ENCODE results near the gene SLC44A4.
A peak's percentile ranks its signal among the peaks of the same experiment; 100 is the strongest.

Gene SLC44A4

GRCh38 chr6:31901415-31901952 is 22.7 kb upstream of the SLC44A4 start:
- DNase-seq (ENCODE audit: low spot score): peak; percentile 29

- no peak for DNase-seq (ENCODE audit: low spot score)
These were observed 22.2 kb upstream of the SLC44A4 start for GRCh38 chr6:31900917-31901414.

DNA sequence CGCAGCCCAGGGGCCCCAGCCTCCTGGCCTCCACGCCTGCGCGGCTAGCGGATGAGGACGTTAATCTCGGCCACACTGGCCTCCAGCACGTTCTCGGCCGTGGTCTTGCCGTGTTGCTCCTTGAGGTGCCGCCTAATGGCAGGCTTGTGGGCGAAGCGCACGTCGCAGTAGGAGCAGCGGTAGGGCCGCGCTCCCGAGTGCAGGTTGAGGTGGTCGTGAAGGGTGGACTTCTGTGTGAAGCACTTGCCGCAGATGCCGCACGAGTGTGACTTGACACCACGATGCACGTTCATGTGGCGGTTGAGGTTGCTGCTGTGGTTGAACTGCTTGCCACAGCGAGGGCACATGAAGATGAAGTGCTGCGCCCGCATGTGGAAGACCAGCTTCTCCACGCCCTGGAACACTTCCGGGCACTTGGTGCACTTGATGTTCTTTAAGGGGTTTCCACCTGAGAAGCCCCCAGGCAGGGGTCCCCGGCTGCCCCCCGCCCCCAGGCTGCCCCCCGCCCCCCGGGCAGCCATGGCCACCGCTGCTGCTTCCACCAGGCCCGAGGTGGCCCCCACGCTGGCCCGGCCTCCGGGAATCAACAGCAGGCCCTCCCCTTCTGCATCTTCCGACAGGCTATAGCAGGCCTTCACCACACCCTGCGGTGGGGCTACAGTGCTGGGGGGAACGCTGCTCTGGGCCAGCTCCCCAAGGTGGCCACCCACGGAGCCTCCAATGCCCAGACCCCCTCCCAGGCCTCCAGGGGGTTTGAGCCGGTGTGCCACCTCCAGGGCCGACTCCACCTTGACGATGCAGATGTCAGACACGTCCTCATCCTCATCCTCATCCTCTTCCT is 21.3 kb upstream of the SLC44A4 start:
- DNase-seq (ENCODE audit: low spot score): no peak

DNA sequence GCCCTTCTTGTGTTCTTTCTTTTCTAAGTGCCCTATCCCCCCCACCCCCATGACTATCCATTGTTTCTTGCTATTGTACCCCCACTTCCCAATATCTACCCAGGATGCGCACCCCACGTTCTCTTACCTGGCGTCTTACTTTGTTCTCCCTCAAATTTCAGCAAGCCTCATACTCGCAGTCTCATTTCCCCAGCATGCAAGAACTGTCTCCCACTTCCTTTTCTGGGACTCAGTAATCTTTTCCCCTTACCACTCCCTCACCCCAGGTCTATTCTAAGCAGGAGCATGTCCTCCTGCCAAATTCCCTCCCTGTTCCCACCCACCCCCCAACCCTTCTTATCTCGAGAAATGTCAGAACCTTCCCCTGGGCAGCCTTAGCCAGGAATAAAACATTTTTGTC is 20.4 kb upstream of the SLC44A4 start:
- DNase-seq (ENCODE audit: low spot score): no peak

DNA sequence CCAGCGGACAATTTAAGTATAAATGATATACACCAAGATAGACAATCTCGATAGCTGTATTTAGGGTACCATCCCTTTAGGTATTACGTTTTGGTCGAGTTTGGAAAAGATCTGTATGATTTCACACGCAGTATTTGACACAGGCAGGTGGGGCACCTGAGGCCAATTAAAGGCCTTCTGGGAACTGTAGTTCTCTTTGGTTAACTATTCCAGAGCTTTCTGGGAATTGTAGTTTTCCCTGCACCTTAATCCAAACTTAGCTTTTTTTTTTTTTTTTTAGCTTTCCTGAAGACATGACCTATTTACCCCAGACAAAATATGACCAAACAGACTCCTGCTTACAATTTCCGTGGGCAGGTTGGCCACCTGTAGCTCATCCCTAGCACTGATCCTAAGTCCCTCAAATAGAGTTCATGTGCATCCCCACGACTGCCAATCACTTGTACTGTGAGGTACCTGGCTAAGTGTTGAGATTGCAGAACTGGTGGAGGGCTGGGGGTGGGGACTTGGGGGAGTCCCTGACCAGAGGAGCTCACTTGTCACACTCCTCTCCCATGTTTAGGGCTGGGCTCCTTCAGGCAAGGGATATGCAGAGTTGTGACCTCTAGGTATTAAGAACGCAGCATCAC is 19.7 kb upstream of the SLC44A4 start:
- DNase-seq (ENCODE audit: low spot score): peak; percentile 68

DNA sequence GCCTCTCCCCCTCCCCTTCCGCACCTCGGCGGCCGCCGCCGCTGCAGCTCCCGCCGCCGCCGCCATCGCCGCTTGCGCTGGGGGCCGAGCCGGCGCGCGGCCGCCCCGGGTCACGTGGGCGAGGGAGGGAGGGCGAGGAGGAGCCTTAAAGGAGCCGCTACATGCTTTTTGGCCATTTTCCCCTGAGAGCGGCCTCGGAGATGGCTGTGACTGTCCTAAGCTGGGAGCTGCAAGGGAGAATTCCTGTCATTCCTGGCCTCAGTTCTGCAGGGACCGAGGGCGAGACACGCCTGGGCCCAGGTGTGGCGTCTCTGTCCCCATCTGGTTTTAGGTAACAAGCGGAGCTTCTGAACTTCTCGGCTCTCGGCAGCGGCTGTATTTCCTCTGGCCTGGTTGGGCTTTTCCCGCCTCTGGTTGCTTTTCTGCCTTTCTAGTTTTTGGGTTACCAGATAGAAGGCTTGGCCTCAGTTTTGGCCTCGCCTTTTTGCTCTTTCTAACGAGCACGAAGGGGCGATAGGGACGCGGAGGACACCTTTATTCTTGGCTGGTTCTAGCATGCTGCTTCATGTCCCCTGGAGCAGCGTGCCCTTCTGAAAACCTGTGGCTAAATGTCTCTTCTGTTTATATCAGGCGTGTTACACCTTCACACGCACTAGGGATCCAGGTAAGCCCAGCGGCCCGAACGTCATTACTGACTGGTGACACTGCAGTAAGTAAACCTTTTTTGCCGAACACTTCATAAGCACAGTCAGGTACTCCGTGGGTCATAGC is 19.0 kb upstream of the SLC44A4 start, which contains the start of gene EHMT2:
EHMT2 (minus strand) TSS at position 87 of the 771 bp plus-strand sequence; CDS start at position 66, 21 bp downstream.
- DNase-seq (ENCODE audit: low spot score): peak; percentile 84

- no peak for DNase-seq (ENCODE audit: low spot score)
These were observed 18.2 kb upstream of the SLC44A4 start for GRCh38 chr6:31896856-31897611.

- DNase-seq (ENCODE audit: low spot score): no peak
These were observed 17.7 kb upstream of the SLC44A4 start for GRCh38 chr6:31896493-31896855.

- no peak for DNase-seq (ENCODE audit: low spot score)
These were observed 14.0 kb upstream of the SLC44A4 start for GRCh38 chr6:31892821-31893220.

- DNase-seq (ENCODE audit: low spot score): no peak
These were observed 10.7 kb upstream of the SLC44A4 start for GRCh38 chr6:31889331-31889972.

- no peak for DNase-seq (ENCODE audit: low spot score)
These were observed 9.8 kb upstream of the SLC44A4 start for GRCh38 chr6:31888276-31889258.

DNA sequence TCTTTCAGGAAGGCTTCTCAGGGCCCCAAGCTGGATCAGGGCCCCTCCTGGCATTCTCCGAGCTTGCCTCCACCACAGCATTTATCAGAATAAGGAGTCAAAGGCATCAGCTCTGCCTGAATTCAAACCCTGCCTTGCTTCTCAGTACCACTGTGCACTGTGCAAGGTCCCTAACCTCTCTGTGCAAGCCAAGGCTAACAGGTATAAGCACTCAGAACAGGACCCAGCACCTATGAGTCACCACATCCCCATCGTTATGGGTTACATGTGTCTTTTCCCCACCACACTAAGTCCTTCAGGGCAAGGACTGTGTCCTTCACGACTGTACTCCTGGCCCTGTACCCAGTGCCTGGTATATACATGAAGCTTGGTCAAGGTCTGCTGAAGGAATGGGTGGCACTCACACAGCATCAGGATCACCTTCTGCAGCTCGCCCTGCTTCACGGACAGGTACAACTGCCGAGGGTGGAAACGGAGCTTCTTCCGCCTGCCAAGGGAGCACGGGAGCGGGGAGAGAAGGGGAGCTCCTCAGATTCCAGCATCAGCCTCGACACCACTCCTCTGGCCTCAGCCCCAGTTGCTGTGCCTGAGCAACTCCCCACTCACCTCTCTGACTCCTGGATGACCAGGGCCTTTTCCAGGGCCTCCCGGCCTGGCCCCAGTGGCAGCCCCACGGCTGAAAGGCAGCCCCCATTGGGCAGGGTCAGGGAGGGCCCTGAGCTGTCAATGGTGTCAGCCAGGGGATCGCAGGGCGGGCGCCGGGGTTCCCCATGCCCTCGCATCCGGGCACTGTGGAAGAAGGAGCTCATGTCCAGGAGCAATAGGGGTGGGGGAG is 8.6 kb upstream of the SLC44A4 start:
- DNase-seq (ENCODE audit: low spot score): no peak

DNA sequence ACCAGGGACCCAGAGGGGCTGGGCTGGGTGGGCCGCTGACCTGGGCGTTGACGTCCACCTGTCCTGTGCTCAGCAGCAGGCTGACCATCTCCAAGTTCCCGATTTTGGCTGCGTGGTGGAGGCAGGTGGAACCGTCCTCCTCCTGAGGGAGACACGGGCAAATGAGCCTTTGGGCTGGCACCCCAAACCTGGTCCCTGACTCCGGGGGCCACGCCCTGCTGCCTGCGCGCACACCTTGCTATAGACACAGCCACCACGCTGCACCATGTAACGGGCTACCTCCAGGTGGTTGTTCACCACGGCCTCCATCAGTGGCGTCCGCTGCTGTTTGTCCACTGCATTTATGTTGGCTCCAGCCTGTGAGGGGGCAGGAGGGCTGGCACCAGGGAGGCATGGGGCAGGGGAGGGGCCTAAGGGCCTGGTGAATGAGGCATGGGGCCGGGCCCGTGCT is 7.8 kb upstream of the SLC44A4 start:
- no peak for DNase-seq (ENCODE audit: low spot score)

DNA sequence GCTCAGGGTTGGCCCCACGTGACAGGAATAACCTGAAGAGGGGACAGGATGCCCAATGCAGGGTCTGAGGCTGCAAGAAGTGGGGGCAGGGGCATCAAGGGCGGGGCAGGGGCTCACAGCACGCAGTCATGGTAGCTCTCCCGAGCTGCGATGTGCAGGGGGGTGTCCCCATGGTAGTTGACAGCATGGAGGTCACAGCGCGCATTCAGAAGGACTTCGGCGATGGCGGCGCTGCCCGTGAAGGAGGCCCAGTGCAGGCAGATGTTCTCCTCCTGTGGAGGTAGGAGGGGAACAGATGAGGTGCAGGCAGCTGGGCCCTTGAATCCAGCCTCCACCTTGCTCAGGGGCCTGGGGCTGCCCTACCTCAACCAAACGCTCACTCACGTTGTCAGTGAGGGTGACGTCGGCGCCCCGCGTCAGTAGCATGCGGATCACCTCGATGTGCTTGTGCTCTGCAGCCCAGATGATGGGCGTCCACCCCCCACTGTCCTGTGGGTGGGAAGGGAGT is 5.8 kb upstream of the SLC44A4 start:
- DNase-seq (ENCODE audit: low spot score): no peak

DNA sequence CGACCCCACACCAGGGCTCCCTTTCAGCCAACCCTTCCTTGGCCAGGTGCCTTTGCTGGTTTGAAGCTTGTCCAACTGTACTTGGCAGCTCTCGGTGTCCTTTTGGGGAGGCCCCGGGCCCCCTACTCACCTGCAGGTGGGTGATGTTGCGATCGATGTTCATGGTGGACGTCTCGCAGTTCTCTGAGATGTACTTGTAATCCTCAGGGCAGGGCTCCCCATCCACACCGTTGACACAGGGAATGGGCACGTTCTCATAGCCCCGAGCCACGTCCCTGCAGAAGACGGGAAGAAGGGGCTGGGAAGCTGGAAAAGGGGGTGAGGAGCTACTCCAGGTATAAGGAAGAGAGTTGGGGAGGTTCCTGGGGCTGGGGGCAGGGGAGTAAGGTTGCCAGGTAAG is 4.9 kb upstream of the SLC44A4 start:
- no peak for DNase-seq (ENCODE audit: low spot score)

DNA sequence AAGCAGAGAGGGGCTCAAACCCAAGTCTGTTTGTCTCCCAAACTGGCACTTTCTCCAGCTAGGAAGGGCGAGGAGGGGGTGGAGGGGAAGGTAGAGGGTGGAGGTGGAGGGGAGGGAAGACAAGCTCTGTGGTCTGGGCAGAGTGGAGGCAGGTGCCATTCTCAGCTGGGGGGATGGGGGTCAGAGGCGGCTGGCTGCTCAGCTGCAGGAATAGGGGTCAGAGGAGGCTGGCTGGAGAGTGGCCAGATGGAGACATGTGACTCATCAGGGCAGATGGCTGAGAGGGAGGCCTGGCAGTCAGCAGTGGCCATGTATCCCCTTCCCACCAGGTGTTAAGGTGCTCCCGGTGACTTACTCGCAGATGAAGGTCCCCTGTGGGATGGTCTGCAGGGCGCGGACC is 3.5 kb upstream of the SLC44A4 start:
- DNase-seq (ENCODE audit: low spot score): no peak

DNA sequence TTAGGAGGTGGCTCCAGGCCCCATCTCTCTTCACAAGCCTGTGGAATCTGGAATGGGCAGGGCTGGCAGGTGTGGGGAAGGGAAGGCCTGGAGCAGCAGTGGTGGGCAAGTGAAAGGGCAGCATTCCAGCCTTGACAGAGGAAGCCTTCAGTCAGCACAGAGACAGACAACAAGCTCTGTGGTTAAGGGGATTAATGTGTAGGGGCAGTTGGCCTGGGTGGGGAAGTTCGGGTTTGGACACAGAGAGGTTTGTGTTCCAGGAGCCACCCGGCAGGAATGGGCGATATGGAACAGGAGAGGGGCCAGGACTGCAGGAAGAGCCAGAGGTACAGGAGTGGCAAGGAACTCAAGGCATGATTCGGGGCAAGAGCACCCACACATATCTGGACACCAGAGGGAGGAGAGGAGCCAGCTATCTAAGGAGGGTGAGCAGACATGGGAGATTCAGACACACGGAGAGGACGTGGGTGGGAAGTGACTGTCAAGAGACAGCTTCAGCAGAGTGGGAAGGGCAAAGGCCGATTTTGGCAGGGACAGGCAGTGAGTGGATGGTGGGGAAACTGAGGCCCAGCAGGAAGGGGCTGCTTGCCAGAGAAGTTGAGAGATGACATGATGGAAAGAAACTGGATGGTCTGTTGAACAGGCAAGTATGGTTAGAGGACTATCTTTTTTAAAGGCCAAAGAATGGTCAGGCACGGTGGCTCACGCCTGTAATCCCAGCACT is 2.5 kb upstream of the SLC44A4 start:
- DNase-seq (ENCODE audit: low spot score): no peak

DNA sequence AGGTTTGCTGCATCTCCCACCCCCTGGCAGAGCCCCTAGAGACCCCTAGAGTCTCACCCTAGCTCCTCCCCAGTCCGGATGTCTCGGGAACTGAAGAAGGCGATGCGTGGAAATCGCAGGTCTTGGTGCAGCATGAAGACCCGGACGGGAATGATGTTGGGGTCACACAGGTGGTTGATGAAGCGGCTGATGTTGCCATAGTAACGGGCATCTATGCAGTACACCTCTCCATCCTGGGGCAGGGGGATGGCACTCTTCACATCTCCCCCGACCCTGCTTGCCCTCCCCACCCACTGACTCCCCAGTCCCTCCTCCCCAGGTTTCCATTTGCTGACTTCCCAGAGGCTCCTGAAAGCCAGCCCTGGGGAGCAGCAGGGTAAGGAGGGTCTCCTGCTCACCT is 1.8 kb upstream of the SLC44A4 start:
- DNase-seq (ENCODE audit: low spot score): no peak
